CD14-positive monocyte (primary cell): ENCODE results near the gene IFIT1. TPM values are rescaled to one million over a fixed set of nuclear protein-coding genes. Genes with fewer than 3 reads are reported as not detected.
"Not testable (repeated sequence)": the region's sequence is repeated elsewhere in the genome, so short reads cannot be mapped to it uniquely, and the experiment has no call there.

Experiments used
- DNase-seq, 3 donors: peaks; one replicate each; pipeline ENCODE4 v3.0.0-alpha.2; 2011 to 2022
- H2AFZ ChIP-seq: 2 replicates; pipeline ENCODE4 v1.6.0; 2012; ENCODE audit warnings: mild to moderate bottlenecking, low read depth, low read length, inconsistent platforms; ENCODE audit not compliant: insufficient read depth, poor library complexity, severe bottlenecking
- H3K27ac ChIP-seq, 2 donors: 1 replicate in 1 of 2; 2 replicates in 1 of 2; pipeline ENCODE4 v1.5.1; 2012 to 2013; ENCODE audit warnings: low read length in 2 of 2, control low read depth in 1 of 2, inconsistent platforms in 1 of 2, low read depth in 1 of 2, mild to moderate bottlenecking in 1 of 2
- H3K27me3 ChIP-seq, 2 donors: one replicate each; pipeline versions ENCODE4 v1.6.0 to v1.6.1; 2011 to 2013; ENCODE audit warnings: low read length in 2 of 2; ENCODE audit not compliant: control insufficient read depth in 2 of 2, insufficient read depth in 2 of 2
- H3K36me3 ChIP-seq, 2 donors: replicated peaks in 1 of 2; 1 replicate in 1 of 2; 2 replicates in 1 of 2; pipeline versions ENCODE4 v1.5.1 to v1.6.1; 2012 to 2013; ENCODE audit warnings: low read length in 2 of 2, control low read depth in 1 of 2, inconsistent platforms in 1 of 2, mild to moderate bottlenecking in 1 of 2; ENCODE audit not compliant: insufficient read depth in 2 of 2, control insufficient read depth in 1 of 2
- H3K4me1 ChIP-seq, 2 donors: 1 replicate in 1 of 2; 2 replicates in 1 of 2; pipeline versions ENCODE4 v1.5.1 to v1.6.1; 2012 to 2013; ENCODE audit warnings: low read length in 2 of 2, control low read depth in 1 of 2, inconsistent platforms in 1 of 2, mild to moderate bottlenecking in 1 of 2, moderate library complexity in 1 of 2; ENCODE audit not compliant: insufficient read depth in 2 of 2, control insufficient read depth in 1 of 2
- H3K4me2 ChIP-seq: replicated peaks from 2 replicates; pipeline ENCODE3; 2012; ENCODE audit warnings: low read length, moderate library complexity, mild to moderate bottlenecking; ENCODE audit not compliant: poor library complexity, severe bottlenecking; ENCODE audit errors: extremely low read depth
- H3K4me3 ChIP-seq, 3 experiments: fragments of 200-600 bp in 1 of 3; sonication (generic) in 1 of 3; replicated peaks in 1 of 3; 1 replicate in 2 of 3; 2 replicates in 1 of 3; pipeline ENCODE4 v1.5.1; 2011 to 2013; ENCODE audit warnings: low read length in 3 of 3, mild to moderate bottlenecking in 3 of 3, control low read depth in 2 of 3, low read depth in 2 of 3, inconsistent platforms in 1 of 3, moderate library complexity in 1 of 3
- H3K79me2 ChIP-seq: 2 replicates; pipeline ENCODE4 v1.6.0; 2012; ENCODE audit warnings: mild to moderate bottlenecking, control low read depth, inconsistent platforms, low read length, moderate library complexity; ENCODE audit not compliant: insufficient read depth
- H3K9ac ChIP-seq: 2 replicates; pipeline ENCODE4 v1.6.0; 2017; ENCODE audit warnings: low read length, mild to moderate bottlenecking; ENCODE audit not compliant: insufficient read depth, poor library complexity, severe bottlenecking
- H3K9me3 ChIP-seq, 2 donors: replicated peaks in 1 of 2; 1 replicate in 1 of 2; 2 replicates in 1 of 2; pipeline versions ENCODE4 v1.5.1 to v1.6.1; 2012 to 2013; ENCODE audit warnings: low read length in 2 of 2, control low read depth in 1 of 2; ENCODE audit not compliant: control insufficient read depth in 1 of 2, insufficient read depth in 1 of 2
- H4K20me1 ChIP-seq: 2 replicates; pipeline ENCODE4 v1.6.0; 2012; ENCODE audit warnings: mild to moderate bottlenecking, low read length, control low read depth, moderate library complexity; ENCODE audit not compliant: insufficient read depth
- H3K27ac Mint-ChIP-seq, 7 donors: one replicate each; pipeline ENCODE4 v1.8.0; 2020; ENCODE audit warnings: mild to moderate bottlenecking in 7 of 7, mixed read lengths in 7 of 7, moderate library complexity in 6 of 7, inconsistent platforms in 2 of 7
- H3K27me3 Mint-ChIP-seq, 3 donors: one replicate each; pipeline ENCODE4 v1.8.0; 2021 to 2022; ENCODE audit warnings: low read depth in 3 of 3, mild to moderate bottlenecking in 3 of 3, mixed read lengths in 3 of 3, moderate library complexity in 3 of 3, inconsistent platforms in 1 of 3
- H3K36me3 Mint-ChIP-seq, 2 donors: one replicate each; pipeline ENCODE4 v1.8.0; 2020; ENCODE audit warnings: mixed read lengths in 2 of 2, inconsistent platforms in 1 of 2, mild to moderate bottlenecking in 1 of 2
- H3K4me1 Mint-ChIP-seq: one replicate; pipeline ENCODE4 v1.8.0; 2020; ENCODE audit warnings: mild to moderate bottlenecking, mixed read lengths
- H3K4me3 Mint-ChIP-seq, 2 donors: one replicate each; pipeline ENCODE4 v1.8.0; 2020; ENCODE audit warnings: mild to moderate bottlenecking in 2 of 2, mixed read lengths in 2 of 2, moderate library complexity in 1 of 2
- H3K9me3 Mint-ChIP-seq, 7 donors: one replicate each; pipeline ENCODE4 v1.8.0; 2020 to 2022; ENCODE audit warnings: mixed read lengths in 7 of 7, mild to moderate bottlenecking in 6 of 7, moderate library complexity in 6 of 7, inconsistent platforms in 2 of 7
- CTCF ChIP-seq: fragments of 200-600 bp; IDR thresholded peaks from one replicate; pipeline ENCODE4 v1.8.0; 2022; ENCODE audit warnings: antibody characterized with exemption, mild to moderate bottlenecking
- WGBS: methylation state at CpG from one replicate; pipeline ENCODE4 v1.1.5; 2013; ENCODE audit warnings: missing lambda C conversion rate; ENCODE audit not compliant: insufficient coverage; 5-methylcytosine and 5-hydroxymethylcytosine counted together
- intact Hi-C, 2 donors: fragments of 100-400 bp; cut with micrococcal nuclease; formaldehyde crosslinking; loops; one replicate each; pipeline versions ENCODE4 v1.15.0 to v1.15.1; 2023
- polyA plus RNA-seq, 3 donors: library from polyadenylated mRNA; depleted of rRNA in 1 of 3; unstranded in 2 of 3; stranded (reverse) in 1 of 3; fragments of 300-500 nt in 2 of 3; fragments of >200 nt in 1 of 3; fragmentation: Illumina TruSeq in 2 of 3; gene quantifications; 1 replicate in 2 of 3; 2 replicates in 1 of 3; pipeline ENCODE4 v1.2.3, GENCODE V29; 2012 to 2021

Gene IFIT1
- polyA plus RNA-seq, 3 donors, result 4.8 to 17.1 (median 12.1) TPM

GRCh38 chr10:89440226-89441009 lies 48.0 kb downstream of the IFIT1 start:
- Histone ChIP-seq H3K27me3 (peaks cover 0 to 2% of the 10 kb centered on the region in 2 donors), H3K4me2 (no peak overlapping the region), H2AFZ (no peak overlapping the region), H3K9ac (no peak overlapping the region), H3K27ac (no peak overlapping the region), H4K20me1 (no peaks in the 10 kb centered on the region), H3K4me3 (no peak overlapping the region), H3K4me1 (no peaks in the 10 kb centered on the region), H3K9me3 (peaks cover 0 to 6% of the 10 kb centered on the region in 2 donors), H3K79me2 (no peaks in the 10 kb centered on the region), H3K36me3 (no peaks in the 10 kb centered on the region)
- H3K36me3 Mint-ChIP-seq, result no peaks in the 10 kb centered on the region
- no peak overlapping the region for H3K4me3 Mint-ChIP-seq
- H3K27me3 Mint-ChIP-seq, result peaks cover 0 to 12% (median 8%) of the 10 kb centered on the region in 3 donors
- H3K27ac Mint-ChIP-seq, result no peak overlapping the region
- intact Hi-C loops, result no loop called here
- no peaks in the 10 kb centered on the region for H3K4me1 Mint-ChIP-seq
- WGBS, result no CpG with 5 or more reads among the region's 4 CpGs
- no peak for TF ChIP-seq CTCF
- no peak for DNase-seq
- H3K9me3 Mint-ChIP-seq, result peaks cover 0 to 8% (median 0%) of the 10 kb centered on the region in 7 donors

- Histone ChIP-seq H3K9ac (no peak overlapping the region), H3K4me3 (no peak overlapping the region), H3K4me1 (no peaks in the 10 kb centered on the region), H3K27ac (no peak overlapping the region), H3K4me2 (no peak overlapping the region), H3K27me3 (no peaks in the 10 kb centered on the region), H3K79me2 (no peaks in the 10 kb centered on the region), H3K36me3 (no peaks in the 10 kb centered on the region), H3K9me3 (peaks cover 0 to 6% of the 10 kb centered on the region in 2 donors), H4K20me1 (no peaks in the 10 kb centered on the region), H2AFZ (no peak overlapping the region)
- no peak for TF ChIP-seq CTCF
- WGBS, result no CpG with 5 or more reads among the region's 1 CpG
- no peak for DNase-seq
- Mint-ChIP-seq H3K27ac (no peak overlapping the region), H3K4me1 (no peaks in the 10 kb centered on the region), H3K27me3 (peaks cover 1 to 4% (median 4%) of the 10 kb centered on the region in 3 donors), H3K9me3 (peaks cover 0 to 14% (median 8%) of the 10 kb centered on the region in 7 donors), H3K36me3 (no peaks in the 10 kb centered on the region), H3K4me3 (no peak overlapping the region)
- intact Hi-C loops, result no loop called here
Measured at GRCh38 chr10:89442289-89442688, 49.9 kb downstream of the IFIT1 start.

GRCh38 chr10:89444819-89445218 lies 52.4 kb downstream of the IFIT1 start:
- H3K4me3 ChIP-seq, H3K9me3 ChIP-seq, H3K27me3 ChIP-seq, H3K36me3 Mint-ChIP-seq, H3K4me1 ChIP-seq, H3K27ac Mint-ChIP-seq, H3K79me2 ChIP-seq, H3K27me3 Mint-ChIP-seq, H4K20me1 ChIP-seq, H3K9ac ChIP-seq, intact Hi-C loops, H3K27ac ChIP-seq, H3K4me1 Mint-ChIP-seq, H3K36me3 ChIP-seq, H3K4me3 Mint-ChIP-seq, H2AFZ ChIP-seq, H3K4me2 ChIP-seq, DNase-seq: not testable (repeated sequence)
- H3K9me3 Mint-ChIP-seq, result peaks cover 0 to 14% (median 10%) of the 10 kb centered on the region in 7 donors
- 97% methylated on average over 5 of the region's 7 CpGs for WGBS
